Measurements from ENCODE around the gene KIAA1549. TPM values are rescaled to one million over a fixed set of nuclear protein-coding genes. Genes with fewer than 3 reads are reported as not detected.

The KIAA1549 gene
- total RNA-seq, 3 donors from 2014 or later: 2.0 to 4.2 (median 2.1) TPM

DNA sequence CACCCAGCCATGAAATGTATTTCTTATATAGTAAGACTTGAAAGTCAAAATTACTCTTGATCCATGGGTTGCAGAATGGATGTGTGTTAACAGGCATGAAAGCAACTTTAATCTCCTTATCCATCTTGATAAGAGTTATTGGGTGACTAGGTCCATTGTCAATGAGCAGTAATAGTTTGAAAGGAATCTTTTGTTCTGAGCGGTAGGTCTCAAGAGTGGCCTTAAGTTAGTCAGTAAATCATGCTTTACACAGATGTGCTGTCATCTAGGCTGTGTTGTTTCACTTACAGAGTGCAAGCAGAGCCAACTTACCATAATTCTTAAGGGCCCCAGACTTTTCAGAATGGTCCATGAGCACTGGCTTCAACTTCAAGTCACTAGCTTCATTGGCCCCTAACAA is 51.2 kb downstream of the KIAA1549 start:
- TF ChIP-seq, protein P1, sequence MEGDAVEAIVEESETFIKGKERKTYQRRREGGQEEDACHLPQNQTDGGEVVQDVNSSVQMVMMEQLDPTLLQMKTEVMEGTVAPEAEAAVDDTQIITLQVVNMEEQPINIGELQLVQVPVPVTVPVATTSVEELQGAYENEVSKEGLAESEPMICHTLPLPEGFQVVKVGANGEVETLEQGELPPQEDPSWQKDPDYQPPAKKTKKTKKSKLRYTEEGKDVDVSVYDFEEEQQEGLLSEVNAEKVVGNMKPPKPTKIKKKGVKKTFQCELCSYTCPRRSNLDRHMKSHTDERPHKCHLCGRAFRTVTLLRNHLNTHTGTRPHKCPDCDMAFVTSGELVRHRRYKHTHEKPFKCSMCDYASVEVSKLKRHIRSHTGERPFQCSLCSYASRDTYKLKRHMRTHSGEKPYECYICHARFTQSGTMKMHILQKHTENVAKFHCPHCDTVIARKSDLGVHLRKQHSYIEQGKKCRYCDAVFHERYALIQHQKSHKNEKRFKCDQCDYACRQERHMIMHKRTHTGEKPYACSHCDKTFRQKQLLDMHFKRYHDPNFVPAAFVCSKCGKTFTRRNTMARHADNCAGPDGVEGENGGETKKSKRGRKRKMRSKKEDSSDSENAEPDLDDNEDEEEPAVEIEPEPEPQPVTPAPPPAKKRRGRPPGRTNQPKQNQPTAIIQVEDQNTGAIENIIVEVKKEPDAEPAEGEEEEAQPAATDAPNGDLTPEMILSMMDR (IDR thresholded peaks at IDR 0.05): no peak
- ATAC-seq: no peak
- H3K4me3 ChIP-seq: no peak overlapping the region
- intact Hi-C loops (cut with DNase I, micrococcal nuclease): no loop called here
- no peak for DNase-seq
- no peaks in the 10 kb centered on the region for H3K4me1 ChIP-seq (ENCODE audit: low read depth)
- H3K9me3 ChIP-seq: no peaks in the 10 kb centered on the region
- H3K36me3 ChIP-seq (ENCODE audit: low read depth): no peaks in the 10 kb centered on the region

GRCh38 chr7:138926241-138926612 is 55.0 kb downstream of the KIAA1549 start:
- ATAC-seq (no peak), DNase-seq (no peak)
- Histone ChIP-seq H3K4me3 (no peak overlapping the region), H3K36me3 (ENCODE audit: low read depth) (no peaks in the 10 kb centered on the region), H3K4me1 (ENCODE audit: low read depth) (no peaks in the 10 kb centered on the region), H3K9me3 (no peaks in the 10 kb centered on the region)
- TF ChIP-seq, protein P1 (IDR thresholded peaks at IDR 0.05): no peak
- intact Hi-C loops (cut with DNase I, micrococcal nuclease): no loop called here

- DNase-seq (no peak), ATAC-seq (no peak)
- no peak overlapping the region for H3K4me3 ChIP-seq
- H3K4me1 ChIP-seq (ENCODE audit: low read depth): no peaks in the 10 kb centered on the region
- H3K9me3 ChIP-seq: no peaks in the 10 kb centered on the region
- H3K36me3 ChIP-seq (ENCODE audit: low read depth): no peaks in the 10 kb centered on the region
- intact Hi-C loops (cut with DNase I, micrococcal nuclease): no loop called here
- TF ChIP-seq, protein P1 (IDR thresholded peaks at IDR 0.05): no peak
Measured at GRCh38 chr7:138924501-138925225, 56.5 kb downstream of the KIAA1549 start.

GRCh38 chr7:138921277-138921676 is 59.9 kb downstream of the KIAA1549 start:
- Histone ChIP-seq H3K4me1 (ENCODE audit: low read depth) (no peaks in the 10 kb centered on the region), H3K9me3 (no peaks in the 10 kb centered on the region), H3K36me3 (ENCODE audit: low read depth) (no peaks in the 10 kb centered on the region), H3K4me3 (no peak overlapping the region)
- no peak for DNase-seq
- intact Hi-C loops (cut with DNase I, micrococcal nuclease): no loop called here
- TF ChIP-seq, protein P1 (IDR thresholded peaks at IDR 0.05): no peak
- no peak for ATAC-seq

DNA sequence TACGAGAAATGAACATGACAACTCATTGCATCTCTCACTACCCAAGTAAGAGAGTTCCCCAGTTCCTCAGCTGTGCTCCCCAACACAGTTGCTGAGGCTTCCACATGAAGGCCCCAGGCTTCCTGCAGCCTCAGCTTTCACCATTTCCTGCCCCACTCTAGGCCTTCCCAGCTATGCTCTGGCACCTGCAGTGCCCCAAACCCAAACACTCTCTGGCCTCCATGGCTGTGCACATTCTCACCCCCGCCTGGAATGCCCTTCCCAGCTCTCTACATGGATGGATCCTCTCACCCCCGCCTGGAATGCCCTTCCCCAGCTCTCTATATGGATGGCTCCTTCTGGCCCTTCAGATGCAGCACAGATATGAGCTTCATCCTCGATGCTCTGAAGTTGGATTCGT is 61.3 kb downstream of the KIAA1549 start:
- TF ChIP-seq, protein P1 (IDR thresholded peaks at IDR 0.05): no peak
- Histone ChIP-seq H3K36me3 (ENCODE audit: low read depth) (no peaks in the 10 kb centered on the region), H3K9me3 (no peaks in the 10 kb centered on the region), H3K4me1 (ENCODE audit: low read depth) (no peaks in the 10 kb centered on the region), H3K4me3 (no peak overlapping the region)
- no peak for ATAC-seq
- intact Hi-C loops (cut with DNase I, micrococcal nuclease): no loop called here
- DNase-seq: no peak

- Histone ChIP-seq H3K4me3 (no peak overlapping the region), H3K9me3 (no peaks in the 10 kb centered on the region), H3K36me3 (ENCODE audit: low read depth) (no peaks in the 10 kb centered on the region), H3K4me1 (ENCODE audit: low read depth) (no peaks in the 10 kb centered on the region)
- TF ChIP-seq, protein P1 (IDR thresholded peaks at IDR 0.05): no peak
- ATAC-seq: no peak
- intact Hi-C loops (cut with DNase I, micrococcal nuclease): no loop called here
- DNase-seq: no peak
Measured at GRCh38 chr7:138919216-138919615, 62.0 kb downstream of the KIAA1549 start.

All from mucosa of descending colon (tissue), 3 donors.